ENCODE data around the gene PPA1. TPM values are rescaled to one million over a fixed set of nuclear protein-coding genes. Genes with fewer than 3 reads are reported as not detected.
A peak's percentile ranks its signal among the peaks of the same experiment; 100 is the strongest.
"Not testable (repeated sequence)": the region's sequence is repeated elsewhere in the genome, so short reads cannot be mapped to it uniquely, and the experiment has no call there.

Gene PPA1
- total RNA-seq, 1 experiment from 2014 or later, result 180 TPM

DNA sequence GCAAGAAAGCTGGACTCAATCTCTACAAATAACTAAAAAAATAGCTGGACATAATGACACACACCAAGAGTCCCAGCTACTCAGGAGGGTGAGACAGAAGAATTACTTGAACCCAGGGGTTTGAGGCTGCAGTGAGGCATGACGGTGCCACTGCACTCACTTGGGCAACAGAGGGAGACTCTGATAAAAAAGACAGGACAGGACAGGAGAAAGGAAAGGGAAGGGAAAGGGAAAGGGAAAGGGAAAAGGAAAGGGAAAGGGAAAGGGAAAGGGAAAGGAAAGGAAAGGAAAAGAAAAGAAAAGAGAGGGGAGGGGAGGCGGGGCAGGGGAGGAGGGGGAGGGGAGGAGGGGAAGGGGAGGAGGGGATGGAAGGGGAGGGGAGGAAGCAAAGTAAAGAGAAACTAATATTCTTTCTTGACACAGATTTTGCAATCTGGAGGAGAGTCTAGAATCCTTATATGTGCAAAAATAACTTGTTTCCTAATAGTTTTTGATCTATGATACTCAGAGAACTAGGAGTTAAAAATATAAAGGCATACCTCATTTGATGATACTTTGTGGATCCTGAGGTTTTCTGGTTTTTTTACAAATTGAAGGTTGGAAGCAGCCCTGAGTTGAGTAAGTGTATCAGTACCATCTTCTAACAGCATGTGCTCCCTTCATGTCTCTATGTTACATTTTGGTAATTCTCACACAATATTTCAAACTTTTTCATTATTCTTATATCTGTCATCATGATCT lies 70.9 kb downstream of the PPA1 start (continued):
- no peak for TF ChIP-seq JAZF1 (CRISPR knock-in tag; IDR thresholded peaks at IDR 0.05)

GRCh38 chr10:70160798-70161197 lies 72.4 kb downstream of the PPA1 start:
- Mint-ChIP-seq H3K4me3 (no peak overlapping the region), H3K36me3 (peaks cover 44% of the 10 kb centered on the region), H3K27ac (no peak overlapping the region), H3K9me3 (no peaks in the 10 kb centered on the region), H3K27me3 (ENCODE audit: low read depth) (no peaks in the 10 kb centered on the region), H3K4me1 (peaks cover 20% of the 10 kb centered on the region)
- no peak for ATAC-seq
- DNase-seq (ENCODE audit: low spot score), result no peak
- TF ChIP-seq SOX15 (CRISPR knock-in tag; IDR thresholded peaks at IDR 0.05) (no peak), CBFB (CRISPR knock-in tag; IDR thresholded peaks at IDR 0.05; ENCODE audit: low read depth) (no peak), GTF2I (CRISPR knock-in tag; conservative IDR thresholded peaks at IDR 0.05) (no peak), TCF7 (CRISPR knock-in tag; IDR thresholded peaks at IDR 0.05; ENCODE audit: low read depth) (no peak), TEAD1 (CRISPR knock-in tag; IDR thresholded peaks at IDR 0.05) (no peak), USF2 (CRISPR knock-in tag; IDR thresholded peaks at IDR 0.05) (no peak), ETV6 (CRISPR knock-in tag; IDR thresholded peaks at IDR 0.05) (no peak), ZNF423 (CRISPR knock-in tag; IDR thresholded peaks at IDR 0.05) (no peak), ATF6 (CRISPR knock-in tag; IDR thresholded peaks at IDR 0.05) (no peak), ZNF396 (CRISPR knock-in tag; IDR thresholded peaks at IDR 0.05; ENCODE audit: borderline replicate concordance) (no peak)
- TF ChIP-seq, protein P1, sequence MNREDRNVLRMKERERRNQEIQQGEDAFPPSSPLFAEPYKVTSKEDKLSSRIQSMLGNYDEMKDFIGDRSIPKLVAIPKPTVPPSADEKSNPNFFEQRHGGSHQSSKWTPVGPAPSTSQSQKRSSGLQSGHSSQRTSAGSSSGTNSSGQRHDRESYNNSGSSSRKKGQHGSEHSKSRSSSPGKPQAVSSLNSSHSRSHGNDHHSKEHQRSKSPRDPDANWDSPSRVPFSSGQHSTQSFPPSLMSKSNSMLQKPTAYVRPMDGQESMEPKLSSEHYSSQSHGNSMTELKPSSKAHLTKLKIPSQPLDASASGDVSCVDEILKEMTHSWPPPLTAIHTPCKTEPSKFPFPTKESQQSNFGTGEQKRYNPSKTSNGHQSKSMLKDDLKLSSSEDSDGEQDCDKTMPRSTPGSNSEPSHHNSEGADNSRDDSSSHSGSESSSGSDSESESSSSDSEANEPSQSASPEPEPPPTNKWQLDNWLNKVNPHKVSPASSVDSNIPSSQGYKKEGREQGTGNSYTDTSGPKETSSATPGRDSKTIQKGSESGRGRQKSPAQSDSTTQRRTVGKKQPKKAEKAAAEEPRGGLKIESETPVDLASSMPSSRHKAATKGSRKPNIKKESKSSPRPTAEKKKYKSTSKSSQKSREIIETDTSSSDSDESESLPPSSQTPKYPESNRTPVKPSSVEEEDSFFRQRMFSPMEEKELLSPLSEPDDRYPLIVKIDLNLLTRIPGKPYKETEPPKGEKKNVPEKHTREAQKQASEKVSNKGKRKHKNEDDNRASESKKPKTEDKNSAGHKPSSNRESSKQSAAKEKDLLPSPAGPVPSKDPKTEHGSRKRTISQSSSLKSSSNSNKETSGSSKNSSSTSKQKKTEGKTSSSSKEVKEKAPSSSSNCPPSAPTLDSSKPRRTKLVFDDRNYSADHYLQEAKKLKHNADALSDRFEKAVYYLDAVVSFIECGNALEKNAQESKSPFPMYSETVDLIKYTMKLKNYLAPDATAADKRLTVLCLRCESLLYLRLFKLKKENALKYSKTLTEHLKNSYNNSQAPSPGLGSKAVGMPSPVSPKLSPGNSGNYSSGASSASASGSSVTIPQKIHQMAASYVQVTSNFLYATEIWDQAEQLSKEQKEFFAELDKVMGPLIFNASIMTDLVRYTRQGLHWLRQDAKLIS (CRISPR knock-in tag; IDR thresholded peaks at IDR 0.05; ENCODE audit: borderline replicate concordance), result no peak
- TF ChIP-seq, protein P2, sequence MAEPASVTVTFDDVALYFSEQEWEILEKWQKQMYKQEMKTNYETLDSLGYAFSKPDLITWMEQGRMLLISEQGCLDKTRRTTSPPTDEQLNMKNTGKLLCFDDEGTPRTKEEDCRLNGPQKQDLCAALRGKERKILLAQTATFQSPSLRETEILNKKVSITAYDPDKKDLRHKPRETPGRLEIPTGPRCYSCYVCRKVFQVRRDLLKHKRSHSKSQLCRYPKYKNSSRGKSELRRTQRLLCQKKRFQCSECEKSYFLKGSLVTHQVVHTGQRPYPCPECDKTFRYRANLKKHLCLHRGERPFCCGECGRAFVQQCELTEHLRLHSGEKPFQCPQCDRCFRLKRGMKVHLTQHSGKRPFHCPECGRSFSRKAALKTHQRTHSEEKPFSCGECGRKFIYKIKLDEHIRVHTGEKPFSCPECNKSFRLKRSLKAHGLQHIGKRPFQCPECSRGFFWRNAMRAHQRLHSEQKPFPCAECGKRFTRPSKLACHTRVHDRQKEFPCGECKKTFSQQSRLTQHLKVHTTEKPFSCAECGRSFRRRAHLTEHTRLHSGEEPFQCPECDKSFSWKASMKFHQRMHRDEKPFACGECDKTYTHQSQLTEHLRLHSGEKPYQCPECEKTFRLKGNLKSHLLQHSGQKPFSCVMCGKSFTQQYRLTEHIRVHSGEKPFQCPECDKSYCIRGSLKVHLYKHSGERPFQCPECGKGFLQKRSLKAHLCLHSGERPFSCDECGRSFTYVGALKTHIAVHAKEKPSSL (CRISPR knock-in tag; conservative IDR thresholded peaks at IDR 0.05), result no peak
- ChIA-PET CTCF (no interaction called here), POLR2A (interaction anchor here (0.6 to 0.7 kb wide), 2 partner anchors 14 to 821 kb away, joined by 3 read pairs; partner anchors contain the start of gene TYSND1)

GRCh38 chr10:70159366-70159765 lies 73.9 kb downstream of the PPA1 start:
- ATAC-seq; H3K4me3 Mint-ChIP-seq; H3K27me3 Mint-ChIP-seq (ENCODE audit: low read depth); H3K9me3 Mint-ChIP-seq; DNase-seq (ENCODE audit: low spot score); H3K27ac Mint-ChIP-seq: not testable (repeated sequence)
- TF ChIP-seq ZNF121 (CRISPR knock-in tag; IDR thresholded peaks at IDR 0.05), result peak; percentile 67; the same call in 1 of the 2 replicates
- POLR2A ChIA-PET, result interaction anchor here (1.5 kb wide), 1 partner anchor 13 kb away, joined by 4 read pairs; the partner anchor contains the start of gene TYSND1
- Mint-ChIP-seq H3K4me1 (peaks cover 26% of the 10 kb centered on the region), H3K36me3 (peaks cover 50% of the 10 kb centered on the region)
- CTCF ChIA-PET, result interaction anchor here (0.7 kb wide), 1 partner anchor 13 kb away, joined by 3 read pairs; the partner anchor contains the start of gene TYSND1
